Measurements from ENCODE around the gene CCDC198. TPM values are rescaled to one million over a fixed set of nuclear protein-coding genes. Genes with fewer than 3 reads are reported as not detected.

CCDC198 gene, protein sequence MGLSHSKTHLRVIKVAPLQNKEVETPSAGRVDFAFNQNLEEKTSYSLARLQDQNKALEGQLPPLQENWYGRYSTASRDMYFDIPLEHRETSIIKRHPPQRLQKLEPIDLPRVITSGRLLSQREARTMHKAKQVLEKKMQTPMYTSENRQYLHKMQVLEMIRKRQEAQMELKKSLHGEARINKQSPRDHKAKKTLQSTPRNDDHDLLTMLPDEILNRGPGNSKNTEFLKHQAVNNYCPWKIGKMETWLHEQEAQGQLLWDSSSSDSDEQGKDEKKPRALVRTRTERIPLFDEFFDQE
- not detected for total RNA-seq
- long read RNA-seq: 0 reads

DNA sequence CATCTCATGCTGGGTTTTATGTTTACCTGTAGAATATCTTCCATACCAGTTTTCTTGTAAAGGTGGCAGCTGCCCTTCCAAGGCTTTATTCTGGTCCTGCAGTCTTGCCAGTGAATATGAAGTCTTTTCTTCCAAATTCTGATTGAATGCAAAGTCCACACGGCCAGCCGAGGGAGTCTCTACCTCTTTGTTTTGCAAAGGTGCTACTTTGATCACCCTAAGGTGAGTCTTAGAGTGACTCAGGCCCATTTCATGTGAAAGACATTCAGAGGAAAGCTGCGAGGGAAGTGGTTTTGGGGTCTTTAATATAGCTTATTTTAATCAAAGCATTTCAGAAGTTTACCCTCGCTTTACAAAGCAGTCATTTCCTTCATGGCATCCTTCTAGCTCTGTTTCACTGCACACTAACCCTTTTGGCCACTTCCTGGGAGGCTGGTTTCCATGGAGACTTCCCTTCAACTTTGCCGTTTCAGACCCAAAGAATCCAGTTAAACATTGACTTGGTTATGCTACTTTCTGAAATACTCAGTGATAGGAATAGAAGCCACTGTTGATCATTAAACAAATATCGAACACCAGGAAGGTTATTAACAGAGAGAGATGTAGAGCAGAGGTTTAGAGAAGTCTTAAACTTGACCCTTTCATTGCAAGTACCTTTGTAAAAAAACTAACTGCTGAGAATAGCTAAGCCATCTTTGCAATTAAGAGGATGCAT, at the start of gene CCDC198:
Gene CCDC198, minus strand, starts transcription at position 391 of the 715 bp plus-strand sequence. Its CDS starts 142 bp downstream, at position 249.
- intact Hi-C loops (cut with DNase I, micrococcal nuclease): no loop called here
- DNase-seq (no peak), ATAC-seq (no peak)

DNA sequence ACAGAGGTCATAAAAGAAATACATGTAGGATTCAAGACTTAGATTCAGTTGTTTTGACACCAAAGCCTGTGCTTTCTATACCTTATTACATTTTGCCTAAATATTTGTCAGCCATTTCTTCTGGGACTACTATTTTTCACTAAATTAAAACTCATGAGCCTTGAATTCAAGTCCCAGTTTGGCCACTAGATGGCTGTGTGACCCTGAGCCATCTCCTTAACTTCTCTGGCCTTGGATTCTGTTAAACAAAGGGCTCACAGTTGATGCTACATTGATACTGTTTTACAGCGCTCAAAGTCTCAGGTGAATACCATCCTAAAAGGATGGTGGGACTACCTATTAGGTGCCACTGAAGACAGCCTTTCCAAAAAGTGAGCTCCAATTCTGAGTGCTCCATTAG, 39.6 kb upstream of the CCDC198 start:
- intact Hi-C loops (cut with DNase I, micrococcal nuclease): no loop called here
- no peak for DNase-seq
- no peak for ATAC-seq

DNA sequence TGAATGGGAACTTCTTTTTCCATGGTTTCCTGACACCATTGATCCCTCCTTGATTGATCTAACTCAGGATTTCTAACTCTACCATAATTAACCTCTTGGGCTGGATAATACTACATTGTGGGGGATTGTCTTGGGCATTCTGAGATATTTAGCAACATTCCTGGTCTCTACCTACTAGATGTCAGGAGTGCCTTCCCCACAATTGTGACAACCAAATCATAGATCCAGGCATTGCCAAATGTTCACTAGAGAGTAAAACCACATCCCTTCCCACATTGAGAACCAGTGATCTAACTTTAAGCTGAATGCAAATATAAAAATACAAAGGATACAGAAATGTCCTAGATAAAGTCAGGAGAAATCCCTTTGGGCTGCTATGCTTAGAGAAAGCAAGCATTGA, 36.9 kb upstream of the CCDC198 start:
- DNase-seq (no peak), ATAC-seq (no peak)
- intact Hi-C loops (cut with DNase I, micrococcal nuclease): no loop called here

DNA sequence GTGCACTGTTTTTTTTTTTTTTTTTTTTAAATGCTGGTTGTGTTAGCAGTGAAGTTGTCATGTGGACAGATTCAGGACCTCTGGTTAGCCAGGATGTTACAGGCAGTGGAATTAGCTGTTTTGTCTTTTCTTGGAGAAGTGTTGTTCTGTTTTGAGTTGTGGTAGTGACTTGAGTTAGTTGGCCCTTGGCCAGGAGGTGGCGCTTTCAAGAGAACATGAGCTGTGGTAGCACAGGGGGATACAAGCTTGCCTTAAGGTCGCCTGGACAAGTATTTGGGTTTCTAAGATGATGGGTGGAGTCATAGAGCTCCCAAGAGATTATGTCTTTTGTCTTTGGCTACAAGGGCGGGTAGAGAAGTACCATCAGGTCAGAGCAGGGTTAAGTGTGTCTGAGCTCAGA, 33.3 kb upstream of the CCDC198 start:
- ATAC-seq: no peak
- DNase-seq: no peak
- intact Hi-C loops (cut with DNase I, micrococcal nuclease): no loop called here

DNA sequence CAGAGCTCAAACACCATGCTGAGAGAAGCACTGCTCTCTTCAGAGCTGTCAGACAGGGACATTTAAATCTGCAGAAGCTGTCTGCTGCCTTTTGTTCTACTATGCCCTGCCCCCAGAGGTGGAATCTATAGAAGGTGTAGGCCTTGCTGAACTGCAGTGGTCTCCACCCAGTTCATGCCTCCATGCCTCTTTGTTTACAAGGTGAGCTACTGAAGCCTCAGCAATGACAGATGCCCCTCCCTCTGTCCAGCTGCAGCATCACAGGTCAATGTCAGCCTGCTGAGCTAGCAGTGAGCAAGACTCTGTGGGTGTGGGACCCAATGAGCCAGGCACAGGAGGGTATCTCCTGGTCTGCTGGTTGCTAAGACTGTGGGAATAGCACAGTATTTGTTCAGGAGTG, 25.4 kb upstream of the CCDC198 start:
- ATAC-seq (no peak), DNase-seq (no peak)
- intact Hi-C loops (cut with DNase I, micrococcal nuclease): no loop called here

DNA sequence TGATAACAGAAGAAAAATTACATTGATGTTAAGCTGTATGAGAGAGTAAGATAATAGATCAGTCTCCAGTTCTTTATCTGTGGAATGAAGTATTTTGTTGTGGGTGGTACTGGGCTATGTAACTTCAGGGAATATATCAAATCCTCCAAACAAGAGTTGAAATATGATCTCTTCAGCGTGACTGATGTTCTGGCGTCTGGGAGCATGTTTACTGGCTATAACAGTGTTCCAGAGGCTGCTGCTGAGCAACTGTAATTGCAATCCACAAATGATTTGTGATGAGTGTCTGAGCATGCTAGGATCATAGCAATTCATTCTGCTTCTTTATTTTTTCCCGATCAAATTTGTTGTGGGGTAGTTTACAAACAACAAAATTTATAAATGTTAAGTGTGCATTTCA, 18.6 kb upstream of the CCDC198 start:
- intact Hi-C loops (cut with DNase I, micrococcal nuclease): no loop called here
- DNase-seq (no peak), ATAC-seq (no peak)

DNA sequence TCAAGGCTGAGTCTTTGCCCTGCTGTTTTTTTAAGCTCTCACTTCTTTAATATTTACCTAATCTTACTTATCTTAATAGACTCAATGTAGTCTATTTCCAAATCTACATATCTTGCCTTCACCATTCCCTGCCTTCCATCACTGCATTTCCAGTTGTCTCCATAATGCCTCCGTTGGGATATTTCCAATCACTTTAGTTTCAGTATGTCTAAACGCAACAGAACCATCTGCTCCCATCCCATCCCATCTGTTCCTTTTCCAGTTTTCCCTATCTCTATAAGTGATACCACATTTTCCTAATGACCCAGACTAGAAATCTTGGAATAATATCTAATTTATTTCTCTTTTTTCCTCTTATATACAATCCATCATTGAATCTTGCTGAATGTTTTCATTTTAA, 15.1 kb upstream of the CCDC198 start:
- DNase-seq (no peak), ATAC-seq (no peak)
- intact Hi-C loops (cut with DNase I, micrococcal nuclease): no loop called here

DNA sequence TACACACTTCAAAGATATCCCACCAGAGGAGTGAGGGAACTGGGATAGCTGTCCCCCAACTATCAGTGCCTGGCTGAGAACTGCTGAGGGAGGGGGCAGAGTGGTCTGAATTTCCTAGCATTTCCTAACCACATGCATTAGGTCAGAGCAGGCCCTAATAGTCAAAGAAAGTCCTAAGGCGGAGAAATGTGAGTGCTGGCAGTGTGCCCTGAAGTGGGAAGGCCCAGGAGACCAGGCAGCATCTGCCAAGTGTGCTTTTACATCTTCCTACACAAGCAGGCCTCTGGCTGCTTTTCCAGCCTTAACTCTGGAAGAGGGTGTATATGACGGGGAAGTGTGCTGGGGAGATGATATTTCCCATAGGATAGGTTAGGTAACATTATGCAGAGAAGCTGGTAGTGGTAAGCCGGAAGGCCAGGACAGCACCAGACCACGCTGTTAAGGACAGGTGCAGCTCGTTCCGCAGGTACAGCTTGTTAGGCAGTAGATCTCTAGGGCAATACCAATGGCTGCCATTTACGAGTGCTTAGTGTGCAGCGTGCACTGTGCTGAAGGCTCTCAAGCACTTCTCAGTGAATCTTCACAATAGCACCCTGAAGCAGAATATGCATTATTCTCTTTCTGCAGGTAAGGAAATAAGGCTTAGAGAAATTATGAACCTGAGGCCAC, 9.1 kb upstream of the CCDC198 start:
- intact Hi-C loops (cut with DNase I, micrococcal nuclease): no loop called here
- ATAC-seq: no peak
- DNase-seq: no peak

DNA sequence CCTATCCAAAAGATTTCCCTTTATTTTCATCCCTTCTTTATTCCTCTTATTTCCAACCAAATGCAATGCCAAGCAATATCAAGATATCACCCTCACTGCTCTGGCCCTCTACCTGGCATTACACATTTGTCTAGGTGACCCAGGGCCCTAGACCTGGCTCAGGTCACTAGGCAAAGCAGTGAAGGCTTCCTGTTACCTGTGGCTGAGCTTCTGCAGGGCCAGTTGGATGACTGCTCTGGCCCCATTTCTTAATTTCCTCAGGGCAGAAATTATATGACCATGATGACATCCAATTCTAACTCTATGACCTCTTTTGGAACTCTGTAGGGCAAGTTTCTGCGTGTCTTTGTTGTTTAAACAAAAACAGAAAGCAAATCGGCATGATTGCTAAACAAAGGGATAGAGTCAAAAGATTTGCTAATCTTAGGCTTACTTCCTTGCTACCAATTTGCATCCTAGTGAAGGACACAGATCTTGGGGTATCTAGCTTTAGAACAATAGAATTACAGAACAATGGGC, 7.4 kb upstream of the CCDC198 start:
- ATAC-seq: no peak
- DNase-seq: no peak
- intact Hi-C loops (cut with DNase I, micrococcal nuclease): no loop called here

DNA sequence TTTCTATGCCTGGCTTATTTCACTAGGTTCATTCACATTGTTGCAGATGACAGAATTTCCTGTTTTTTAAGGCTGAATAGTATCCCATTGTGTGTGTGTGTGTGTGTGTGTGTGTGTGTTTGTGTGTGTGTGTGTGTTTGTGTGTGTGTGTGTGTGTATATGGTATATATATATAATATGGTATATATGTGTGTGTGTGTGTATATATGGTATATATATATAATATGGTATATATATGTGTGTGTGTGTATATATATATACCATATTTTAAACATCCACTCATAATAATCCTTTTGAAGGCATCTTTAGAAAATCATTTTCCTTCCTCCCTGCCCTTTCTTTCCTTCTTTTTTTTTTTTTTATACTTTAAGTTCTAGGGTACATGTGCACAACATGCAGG, 5.0 kb upstream of the CCDC198 start:
- intact Hi-C loops (cut with DNase I, micrococcal nuclease): no loop called here
- ATAC-seq: no peak
- DNase-seq: no peak

DNA sequence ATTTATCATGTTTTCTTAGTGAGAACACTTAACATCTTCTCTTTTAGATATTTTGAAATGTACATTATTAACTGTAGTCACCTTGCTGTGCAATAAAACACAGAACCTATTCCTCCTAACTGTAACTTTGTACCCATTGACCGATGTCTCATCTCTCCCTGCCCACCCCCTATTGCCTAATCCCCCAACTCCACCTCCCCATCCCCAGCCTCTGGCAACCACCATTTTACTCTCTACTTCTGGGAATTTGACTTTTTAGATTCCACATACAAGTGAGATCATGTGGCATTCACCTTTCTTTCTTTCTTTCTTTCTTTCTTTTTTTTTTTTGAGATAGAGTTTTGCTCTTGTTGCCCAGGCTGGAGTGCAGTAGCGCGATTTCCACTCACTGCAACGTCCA, 4.4 kb upstream of the CCDC198 start:
- no peak for ATAC-seq
- intact Hi-C loops (cut with DNase I, micrococcal nuclease): no loop called here
- no peak for DNase-seq

DNA sequence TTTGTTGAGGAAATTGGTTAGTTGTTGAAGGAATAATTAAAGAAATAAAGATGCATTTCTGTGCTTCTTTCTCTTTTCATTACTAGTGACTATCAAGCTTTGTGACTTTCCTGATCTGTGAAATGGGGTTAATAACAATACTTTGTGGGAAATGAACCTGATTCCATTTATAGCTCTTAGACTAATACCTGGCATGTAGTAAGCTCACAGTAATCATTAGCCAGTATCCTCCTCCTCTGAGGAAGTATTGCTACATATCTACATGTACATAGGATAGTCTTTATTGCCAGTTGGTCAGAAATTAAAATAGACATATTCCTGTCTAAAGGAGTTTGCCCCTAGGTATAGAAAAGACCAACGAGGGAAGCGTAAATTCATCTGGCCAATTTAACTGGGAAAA, 1.8 kb upstream of the CCDC198 start:
- ATAC-seq: no peak
- intact Hi-C loops (cut with DNase I, micrococcal nuclease): no loop called here
- DNase-seq: no peak

DNA sequence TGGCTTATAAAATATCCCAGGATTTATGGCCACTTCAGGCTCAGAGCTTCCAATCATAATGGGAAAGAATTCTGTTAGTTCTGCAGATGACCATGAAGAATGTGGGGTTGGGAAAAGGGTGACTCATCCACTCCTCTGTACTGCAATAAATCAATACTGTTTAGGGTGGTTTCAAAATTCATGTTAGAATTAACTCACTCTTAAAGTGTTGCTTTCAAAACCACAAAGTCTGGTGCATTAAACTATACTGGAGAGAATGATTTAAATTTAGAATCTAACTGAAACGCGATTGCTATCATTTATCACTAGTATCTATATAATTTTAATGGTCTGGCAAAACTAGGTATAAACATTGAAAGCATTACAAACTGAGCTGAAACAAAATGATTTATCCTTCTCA, 798 bp downstream of the CCDC198 start:
- no peak for ATAC-seq
- DNase-seq: no peak
- intact Hi-C loops (cut with DNase I, micrococcal nuclease): no loop called here

DNA sequence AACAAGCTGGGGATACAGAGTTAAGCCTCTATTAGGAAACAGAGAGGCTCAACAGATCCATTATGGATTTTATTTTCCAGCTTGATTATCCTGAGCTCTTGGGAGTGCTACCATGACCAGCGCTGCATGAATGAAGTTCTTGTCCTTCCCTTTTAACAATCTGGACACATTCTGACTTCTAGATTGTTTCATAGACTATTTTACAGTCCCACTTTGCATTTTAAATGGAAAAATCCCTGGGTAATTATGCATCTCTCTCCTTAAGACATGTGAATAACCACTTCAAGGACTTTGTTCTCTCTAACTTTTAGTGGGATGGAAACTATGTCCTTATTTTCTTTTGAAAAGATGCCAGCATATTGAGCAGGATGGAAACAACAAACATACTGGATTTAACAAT, 2.0 kb downstream of the CCDC198 start:
- DNase-seq: no peak
- ATAC-seq: no peak
- intact Hi-C loops (cut with DNase I, micrococcal nuclease): no loop called here

DNA sequence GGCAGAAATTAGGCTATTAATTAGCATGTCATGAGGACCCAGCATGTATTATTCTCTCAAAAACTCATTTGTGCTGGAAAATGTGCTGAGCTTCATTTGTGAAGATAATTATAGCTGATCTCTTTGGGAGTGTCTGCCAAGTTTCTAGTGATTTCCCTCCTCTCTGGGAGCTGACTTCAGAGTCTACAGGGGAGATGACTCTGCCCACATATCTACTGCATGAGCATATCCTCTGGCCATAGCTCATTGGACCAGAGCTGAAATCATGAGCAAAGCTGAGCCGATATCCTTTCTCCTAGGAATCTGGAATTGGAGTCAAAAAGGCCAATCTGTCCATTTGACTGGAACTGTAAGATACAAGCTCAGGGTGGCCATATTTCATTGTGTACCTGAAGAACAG, 5.9 kb downstream of the CCDC198 start:
- DNase-seq (no peak), ATAC-seq (no peak)
- intact Hi-C loops (cut with DNase I, micrococcal nuclease): loop anchor here in 1 of 2 donors (5.0 kb wide), 1 partner anchor 585 kb away; no protein-coding TSS in a partner anchor

DNA sequence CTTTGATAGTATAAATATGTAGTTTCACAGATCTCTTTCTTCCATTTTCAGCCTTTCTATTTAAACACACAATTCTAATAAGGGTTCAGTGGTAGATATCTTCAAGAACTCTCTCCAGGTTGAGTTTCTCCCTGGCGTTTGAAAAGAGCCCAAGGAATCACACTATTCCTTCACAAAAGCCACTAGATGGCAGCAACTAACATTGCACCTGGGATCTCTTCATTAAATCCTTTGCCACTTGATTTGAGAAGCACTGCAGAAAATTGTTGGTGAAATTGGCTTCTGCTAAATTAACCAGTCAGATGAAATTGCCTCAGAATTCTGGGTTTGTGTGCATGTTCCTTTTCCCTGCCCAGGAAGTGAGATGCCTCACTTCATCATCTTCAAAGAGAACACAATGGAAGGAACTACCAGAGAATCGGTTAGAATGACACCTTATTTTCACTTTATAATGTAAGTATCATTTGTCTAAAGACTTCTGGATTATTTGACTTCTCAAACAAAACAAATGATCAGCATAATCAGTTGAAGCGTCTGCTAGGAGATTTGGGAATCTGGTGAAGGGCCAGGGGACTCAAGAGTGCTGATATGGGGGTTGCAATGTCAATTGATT, 6.8 kb downstream of the CCDC198 start:
- DNase-seq (no peak), ATAC-seq (peak; percentile 42)
- intact Hi-C loops (cut with DNase I, micrococcal nuclease): loop anchor here in 1 of 2 donors (5.0 kb wide), 1 partner anchor 585 kb away; no protein-coding TSS in a partner anchor

DNA sequence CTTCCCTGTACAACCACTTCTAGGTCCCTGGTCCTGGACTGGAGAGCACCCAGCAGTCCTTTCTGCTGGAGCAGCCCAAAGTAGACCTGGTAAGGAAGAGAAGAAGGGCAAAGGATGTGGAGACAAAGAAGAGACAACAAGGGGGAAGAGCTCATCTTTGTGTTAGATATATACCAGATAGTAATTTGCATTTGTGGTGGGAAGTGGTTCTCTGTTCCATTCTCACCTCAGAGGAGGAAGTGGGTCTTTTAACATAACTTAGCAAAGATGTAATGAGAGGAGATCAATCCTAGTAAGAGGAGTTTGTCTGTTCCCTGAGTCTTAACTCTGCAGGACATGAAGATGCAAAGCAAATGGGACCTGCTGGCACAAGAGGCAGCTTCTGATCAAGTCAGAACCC, 8.0 kb downstream of the CCDC198 start:
- ATAC-seq: no peak
- DNase-seq: no peak
- intact Hi-C loops (cut with DNase I, micrococcal nuclease): loop anchor here in 1 of 2 donors (5.0 kb wide), 1 partner anchor 587 kb away; no protein-coding TSS in a partner anchor

DNA sequence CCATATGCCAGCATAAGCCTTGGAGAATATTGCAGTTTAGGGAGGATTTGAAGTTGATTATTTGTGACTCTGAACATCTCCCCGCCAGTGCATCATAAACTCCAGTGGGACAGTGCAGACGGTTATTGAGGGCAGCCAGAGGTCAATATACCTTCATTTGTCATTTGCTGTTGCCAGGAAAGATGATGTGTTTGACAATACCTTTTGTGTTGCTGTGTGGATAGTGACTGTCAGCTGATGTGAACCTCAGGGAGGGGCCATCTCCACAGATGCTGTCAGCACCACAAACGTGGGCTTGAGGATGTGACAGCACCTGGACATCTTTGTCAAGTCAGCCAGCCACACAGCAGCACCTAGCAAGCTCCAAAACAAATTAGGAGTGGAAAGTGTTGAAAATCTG, 11.5 kb downstream of the CCDC198 start:
- DNase-seq: no peak
- ATAC-seq: no peak
- intact Hi-C loops (cut with DNase I, micrococcal nuclease): no loop called here

DNA sequence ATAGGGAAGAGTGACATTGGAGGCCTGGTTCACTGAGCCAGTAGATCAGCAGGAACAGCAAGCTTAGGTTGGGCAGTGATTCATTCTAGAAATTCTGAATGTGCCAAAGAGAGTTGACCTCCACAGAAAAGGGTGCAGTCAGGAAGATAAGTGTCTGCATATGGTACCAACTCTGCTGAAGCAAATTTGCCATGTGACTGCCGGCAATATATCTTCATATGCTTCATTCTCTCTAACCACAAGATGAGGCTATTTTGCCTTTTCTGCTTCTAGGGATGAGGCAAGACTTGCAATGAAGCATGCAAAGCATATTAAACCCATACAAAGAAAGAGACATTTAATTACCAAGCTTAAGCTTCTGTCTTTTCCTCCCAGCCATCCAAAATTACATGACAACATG, 13.6 kb downstream of the CCDC198 start:
- no peak for DNase-seq
- intact Hi-C loops (cut with DNase I, micrococcal nuclease): no loop called here

More for the DNA sequence above, 13.6 kb downstream of the CCDC198 start:
- no peak for ATAC-seq

Measured in left colon (tissue), 2 donors.